ENCODE results near the gene ZNF646. TPM values are rescaled to one million over a fixed set of nuclear protein-coding genes. Genes with fewer than 3 reads are reported as not detected.

The ZNF646 gene, protein sequence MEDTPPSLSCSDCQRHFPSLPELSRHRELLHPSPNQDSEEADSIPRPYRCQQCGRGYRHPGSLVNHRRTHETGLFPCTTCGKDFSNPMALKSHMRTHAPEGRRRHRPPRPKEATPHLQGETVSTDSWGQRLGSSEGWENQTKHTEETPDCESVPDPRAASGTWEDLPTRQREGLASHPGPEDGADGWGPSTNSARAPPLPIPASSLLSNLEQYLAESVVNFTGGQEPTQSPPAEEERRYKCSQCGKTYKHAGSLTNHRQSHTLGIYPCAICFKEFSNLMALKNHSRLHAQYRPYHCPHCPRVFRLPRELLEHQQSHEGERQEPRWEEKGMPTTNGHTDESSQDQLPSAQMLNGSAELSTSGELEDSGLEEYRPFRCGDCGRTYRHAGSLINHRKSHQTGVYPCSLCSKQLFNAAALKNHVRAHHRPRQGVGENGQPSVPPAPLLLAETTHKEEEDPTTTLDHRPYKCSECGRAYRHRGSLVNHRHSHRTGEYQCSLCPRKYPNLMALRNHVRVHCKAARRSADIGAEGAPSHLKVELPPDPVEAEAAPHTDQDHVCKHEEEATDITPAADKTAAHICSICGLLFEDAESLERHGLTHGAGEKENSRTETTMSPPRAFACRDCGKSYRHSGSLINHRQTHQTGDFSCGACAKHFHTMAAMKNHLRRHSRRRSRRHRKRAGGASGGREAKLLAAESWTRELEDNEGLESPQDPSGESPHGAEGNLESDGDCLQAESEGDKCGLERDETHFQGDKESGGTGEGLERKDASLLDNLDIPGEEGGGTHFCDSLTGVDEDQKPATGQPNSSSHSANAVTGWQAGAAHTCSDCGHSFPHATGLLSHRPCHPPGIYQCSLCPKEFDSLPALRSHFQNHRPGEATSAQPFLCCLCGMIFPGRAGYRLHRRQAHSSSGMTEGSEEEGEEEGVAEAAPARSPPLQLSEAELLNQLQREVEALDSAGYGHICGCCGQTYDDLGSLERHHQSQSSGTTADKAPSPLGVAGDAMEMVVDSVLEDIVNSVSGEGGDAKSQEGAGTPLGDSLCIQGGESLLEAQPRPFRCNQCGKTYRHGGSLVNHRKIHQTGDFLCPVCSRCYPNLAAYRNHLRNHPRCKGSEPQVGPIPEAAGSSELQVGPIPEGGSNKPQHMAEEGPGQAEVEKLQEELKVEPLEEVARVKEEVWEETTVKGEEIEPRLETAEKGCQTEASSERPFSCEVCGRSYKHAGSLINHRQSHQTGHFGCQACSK (N-terminal part only)
- total RNA-seq: 9.1 and 11.0 TPM in 2 replicates

DNA sequence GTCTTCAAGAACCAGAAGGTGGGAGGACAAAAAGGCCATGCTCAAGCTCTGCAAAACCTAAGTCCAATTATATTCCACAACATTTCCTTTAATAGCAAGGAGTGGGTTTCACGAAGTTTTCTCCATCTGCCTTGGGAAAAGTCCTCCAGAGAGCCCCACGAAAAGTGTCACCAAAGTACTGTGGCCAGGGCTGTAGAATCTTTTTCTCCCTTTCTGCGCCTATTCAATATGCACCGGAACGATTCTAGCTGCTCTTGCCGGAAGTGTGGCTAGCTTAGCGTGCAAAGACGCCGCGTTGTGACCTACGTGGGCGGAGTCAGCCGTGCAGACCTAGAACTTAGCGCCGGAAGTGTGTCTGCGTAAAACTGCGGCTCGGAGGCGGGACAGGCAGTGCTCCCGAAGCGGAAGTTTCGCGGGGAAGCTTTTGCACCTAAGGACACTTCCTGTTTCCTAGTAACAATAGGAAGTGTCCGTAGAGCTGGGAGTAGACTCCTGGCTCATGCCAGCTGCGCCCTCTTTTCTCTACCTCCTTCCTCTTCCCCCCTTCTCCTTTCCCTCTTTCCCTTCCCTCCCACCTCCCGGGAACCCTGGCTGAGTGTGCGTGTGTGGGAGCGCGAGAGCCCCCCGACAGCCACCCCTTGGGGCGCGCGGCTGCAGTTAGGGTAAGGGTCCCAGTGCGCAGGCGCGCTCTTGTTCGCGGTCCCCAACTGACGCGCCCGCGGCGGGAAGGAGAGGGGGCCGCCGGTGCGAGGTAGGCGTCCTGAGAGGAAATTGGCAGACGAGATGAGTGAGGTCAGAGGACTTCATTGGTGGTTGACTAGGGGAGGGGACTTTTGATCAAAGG, at the start of gene ZNF646, which contains the start of gene ZNF668:
ZNF646 (plus strand) TSS at position 453 of the 844 bp plus-strand sequence. CDS start 1,903 bp downstream, outside the sequence.
ZNF668 (minus strand) TSS at position 271 of the 844 bp plus-strand sequence. CDS start 9,781 bp downstream, outside the sequence.

DNA sequence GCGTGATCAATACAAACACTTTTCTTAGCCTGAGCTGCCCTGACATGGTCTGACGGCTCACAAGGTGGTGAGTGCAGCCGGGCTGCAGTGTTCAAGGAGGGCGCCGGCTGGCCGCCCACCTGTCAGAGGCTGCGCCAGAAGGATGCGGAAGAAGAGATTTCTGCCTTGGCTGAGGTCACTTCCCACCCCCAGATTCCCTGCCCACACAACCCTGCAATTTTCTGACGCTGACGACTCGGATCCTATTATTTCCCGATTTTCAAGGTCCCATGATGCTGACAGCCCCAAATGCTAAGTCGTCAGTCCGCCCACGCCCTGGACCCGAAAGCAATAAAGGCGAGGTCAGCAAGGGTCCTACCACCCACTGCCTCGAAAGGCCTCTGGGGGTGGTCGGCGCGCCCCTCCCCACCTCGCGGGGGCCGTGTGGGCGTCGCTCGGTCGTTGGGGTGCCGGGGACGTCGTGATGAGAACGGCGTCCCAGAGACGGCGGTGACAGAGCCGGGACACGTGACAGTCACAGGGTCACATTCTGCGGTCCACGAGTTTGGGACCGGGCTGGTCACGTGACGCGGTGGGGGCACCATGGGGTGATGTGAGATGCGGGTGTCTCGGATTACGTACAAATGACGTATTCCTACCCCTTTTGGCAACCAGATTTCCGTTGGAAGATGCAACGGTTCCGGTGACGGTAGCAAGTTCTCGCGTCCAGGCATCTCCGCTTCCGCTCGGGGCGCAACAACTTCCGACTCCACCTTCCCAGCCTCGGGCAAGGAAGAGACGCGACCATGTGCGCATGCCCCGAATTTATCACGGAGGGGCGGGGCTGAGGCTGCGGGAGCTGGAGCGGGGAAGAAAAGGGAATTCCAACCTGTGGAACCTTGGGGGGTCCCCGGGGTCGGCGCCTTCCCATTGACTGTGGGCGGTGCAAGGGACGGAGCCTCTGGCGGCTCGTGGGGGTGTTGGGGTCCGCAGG, 41.2 kb upstream of the ZNF646 start, which contains the start of gene STX4:
STX4 (plus strand) TSS at position 823 of the 973 bp plus-strand sequence. CDS start 248 bp downstream, outside the sequence.

DNA sequence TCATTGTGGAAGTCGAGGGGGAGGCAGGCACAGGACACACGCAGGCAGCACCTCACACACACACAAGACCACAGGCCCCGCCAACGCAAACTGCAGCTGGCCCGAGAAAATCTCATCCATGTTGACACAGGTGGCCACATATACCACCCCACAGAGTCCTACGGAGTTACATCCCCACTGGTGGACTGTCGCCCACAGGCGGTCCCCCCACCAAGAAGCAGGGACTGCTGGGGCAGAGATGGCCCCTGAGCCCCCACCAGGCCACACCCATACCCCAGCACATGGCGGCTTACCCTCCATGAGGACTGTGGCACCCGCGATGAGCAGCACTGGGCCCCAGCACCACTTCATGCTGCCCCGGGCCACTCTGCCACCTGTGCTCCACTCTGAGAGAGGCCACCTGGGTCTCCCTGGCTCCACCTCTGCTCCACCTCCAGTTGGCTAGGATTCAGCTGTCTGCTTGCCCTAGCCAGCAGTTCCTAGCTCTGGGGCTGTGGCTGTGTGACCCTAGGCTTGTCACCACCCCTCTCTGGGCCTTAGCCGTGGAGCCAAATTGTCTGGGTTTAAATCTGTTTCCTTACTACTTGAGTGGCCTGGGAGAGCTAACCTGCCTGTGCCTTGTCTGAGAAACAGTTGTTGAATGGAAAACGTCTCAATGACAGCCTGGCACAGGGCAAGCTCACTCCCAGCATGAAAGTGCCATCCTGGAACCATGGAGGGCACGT, 14.4 kb downstream of the ZNF646 start, which contains the start of gene PRSS53:
PRSS53 (minus strand) TSS at position 485 of the 725 bp plus-strand sequence; CDS start at position 351, 134 bp downstream.

GRCh38 chr16:31094424-31095120, 20.4 kb downstream of the ZNF646 start, which contains the start of gene VKORC1:
Gene VKORC1 (minus strand): TSS chr16:31094797. CDS start chr16:31094729, 68 bp downstream.

DNA sequence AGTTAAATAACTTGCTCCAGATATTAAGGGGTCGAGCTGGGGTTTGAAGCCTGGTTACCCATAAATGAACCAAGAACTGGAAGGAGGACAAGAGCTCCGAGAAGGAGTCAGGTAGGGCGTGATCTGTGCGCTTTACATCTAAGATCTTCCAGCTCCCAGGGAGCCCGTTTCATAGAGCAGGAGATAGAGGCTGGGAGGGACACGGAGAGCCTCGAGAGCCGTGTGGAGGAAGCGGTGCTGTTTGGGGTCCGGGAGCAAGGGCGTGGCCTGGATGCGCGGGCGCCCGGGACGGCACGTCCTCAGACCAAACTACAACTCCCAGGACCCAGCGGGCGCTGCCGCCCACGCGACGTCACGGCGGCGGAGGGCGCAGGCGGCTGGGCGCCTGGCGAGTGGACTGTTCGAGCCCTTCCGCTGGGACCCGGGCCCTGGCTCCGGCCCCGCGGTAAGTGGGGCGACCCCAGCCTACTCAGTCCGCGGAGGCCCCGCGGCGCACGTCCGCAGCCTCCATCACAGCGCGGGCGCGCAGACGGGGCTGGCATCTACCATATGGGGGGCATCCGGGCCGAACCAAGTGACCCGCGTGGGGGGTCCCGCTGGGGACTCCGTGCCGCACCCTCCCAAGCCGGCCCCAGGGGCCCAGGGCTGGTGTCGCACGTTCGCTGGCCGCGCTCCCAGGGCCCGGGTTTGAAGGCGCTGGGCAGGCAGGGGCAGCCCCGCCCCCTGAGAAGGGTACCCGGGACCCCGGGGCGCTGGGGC, 34.0 kb downstream of the ZNF646 start, which contains the start of gene BCKDK:
BCKDK (plus strand) TSS at position 352 of the 759 bp plus-strand sequence. CDS start 838 bp downstream, outside the sequence.

GRCh38 chr16:31117384-31118222, 43.4 kb downstream of the ZNF646 start, which contains the start of gene KAT8:
Gene KAT8 (plus strand): TSS chr16:31117664. CDS start chr16:31117682, 18 bp downstream.

Other genes with a start within 250 kb of the ZNF646 start
- 32.2 and 37.2 TPM in 2 replicates for gene BCL7C, start 180.3 kb upstream of the ZNF646 start, total RNA-seq
- gene CTF1, start 177.8 kb upstream of the ZNF646 start, total RNA-seq: under 0.01 TPM in 1 of 2 replicates, not detected in the other
- gene FBXL19, start 150.8 kb upstream of the ZNF646 start, total RNA-seq: 21.7 and 27.3 TPM in 2 replicates
- gene ORAI3, start 125.4 kb upstream of the ZNF646 start, total RNA-seq: 18.8 and 21.1 TPM in 2 replicates
- gene SETD1A, start 116.7 kb upstream of the ZNF646 start, total RNA-seq: 1.6 and 2.1 TPM in 2 replicates
- gene HSD3B7, start 89.2 kb upstream of the ZNF646 start, total RNA-seq: 2.3 and 2.6 TPM in 2 replicates
- under 0.01 TPM in 2 replicates for gene STX1B, start 63.8 kb upstream of the ZNF646 start, total RNA-seq
- 15.9 and 20.4 TPM in 2 replicates for gene STX4, start 40.9 kb upstream of the ZNF646 start, total RNA-seq
- 6.8 and 9.7 TPM in 2 replicates for gene ZNF668, start 182 bp upstream of the ZNF646 start, total RNA-seq
- 0.32 and 1.2 TPM in 2 replicates for gene PRSS53, start 14.5 kb downstream of the ZNF646 start, total RNA-seq
- 82.5 and 95.8 TPM in 2 replicates for gene VKORC1, start 20.4 kb downstream of the ZNF646 start, total RNA-seq
- 15.6 and 15.7 TPM in 2 replicates for gene BCKDK, start 34.0 kb downstream of the ZNF646 start, total RNA-seq
- 32.8 and 37.7 TPM in 2 replicates for gene KAT8, start 43.2 kb downstream of the ZNF646 start, total RNA-seq
- not detected in 2 replicates for gene PRSS8, start 61.3 kb downstream of the ZNF646 start, total RNA-seq
- 0.32 and 1.5 TPM in 2 replicates for gene PRSS36, start 75.6 kb downstream of the ZNF646 start, total RNA-seq
- 59.9 and 74.4 TPM in 2 replicates for gene FUS, start 105.7 kb downstream of the ZNF646 start, total RNA-seq
- gene PYCARD, start 128.3 kb downstream of the ZNF646 start, total RNA-seq: 41.6 and 95.5 TPM in 2 replicates
- not detected in 2 replicates for gene TRIM72, start 139.7 kb downstream of the ZNF646 start, total RNA-seq
- not detected in 2 replicates for gene PYDC1, start 142.7 kb downstream of the ZNF646 start, total RNA-seq
- not detected in 2 replicates for gene ITGAM, start 185.6 kb downstream of the ZNF646 start, total RNA-seq